DMS153 treated with DMSO at 0.1 percent for 48 hours (cell line): ENCODE measurements around the gene DST.

Experiments used
- DNase-seq: peaks from one replicate; lab custom pipeline; 2025; ENCODE audit not compliant: unreplicated experiment; lab: John Stamatoyannopoulos, UW

The DST gene

DNA sequence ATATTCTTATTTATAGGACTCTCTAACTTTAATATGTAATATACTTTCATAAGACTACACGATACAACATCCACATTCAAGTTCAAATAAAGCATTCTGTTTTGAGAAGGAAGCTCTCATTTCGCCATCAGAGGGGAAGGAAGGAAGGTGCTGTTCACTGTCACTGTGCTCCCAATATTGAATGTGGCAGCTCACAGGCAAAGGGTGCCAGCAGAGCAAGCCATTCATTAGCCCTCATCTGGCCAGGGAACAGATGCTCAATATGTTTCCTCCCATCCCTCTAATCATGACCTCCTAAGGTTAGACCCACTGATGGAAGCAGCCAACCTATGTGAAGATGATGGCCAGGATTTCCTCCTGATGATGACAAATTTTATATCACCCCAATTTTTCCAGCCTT is 154.4 kb downstream of the DST start:
- no peak for DNase-seq

GRCh38 chr6:56486681-56487080 is 156.0 kb downstream of the DST start:
- no peak for DNase-seq

GRCh38 chr6:56484669-56485068 is 158.0 kb downstream of the DST start:
- DNase-seq: no peak

DNA sequence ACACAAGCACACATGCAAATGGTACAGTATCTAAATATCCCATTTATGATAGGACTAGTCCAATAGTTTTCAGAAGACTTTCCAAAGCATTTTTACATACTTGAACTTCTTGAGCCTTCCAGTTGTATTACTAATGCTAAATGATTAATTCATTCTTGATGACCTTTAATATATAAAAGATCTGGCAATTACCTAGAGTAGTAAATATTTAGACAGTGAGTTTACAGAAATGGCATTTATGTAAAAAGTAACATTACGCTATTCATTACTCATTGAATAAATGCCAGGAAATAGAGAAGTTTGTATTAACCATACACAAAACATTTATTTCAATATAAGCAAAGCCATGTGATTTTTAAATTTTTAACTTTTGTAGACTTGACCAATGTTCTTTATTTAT is 158.8 kb downstream of the DST start:
- DNase-seq: no peak

DNA sequence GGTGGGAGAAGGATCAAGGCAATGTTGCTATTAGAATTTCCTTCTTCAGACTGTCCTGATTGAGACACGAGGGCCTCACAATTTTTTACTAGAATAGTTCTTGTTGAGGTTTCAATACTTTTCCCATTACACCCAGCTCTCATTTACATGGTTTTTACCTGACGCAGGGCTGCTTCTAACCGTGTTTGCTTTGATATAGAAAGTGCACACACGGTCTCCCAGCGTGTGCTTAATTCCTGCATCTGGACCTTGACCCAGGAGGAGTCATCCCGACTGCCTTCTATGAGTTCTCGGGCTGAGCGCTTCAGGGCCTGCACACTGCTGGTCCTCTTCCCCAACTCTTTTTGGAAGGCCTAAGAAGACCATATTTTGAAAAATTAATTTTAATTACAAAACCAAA is 160.2 kb downstream of the DST start:
- no peak for DNase-seq

DNA sequence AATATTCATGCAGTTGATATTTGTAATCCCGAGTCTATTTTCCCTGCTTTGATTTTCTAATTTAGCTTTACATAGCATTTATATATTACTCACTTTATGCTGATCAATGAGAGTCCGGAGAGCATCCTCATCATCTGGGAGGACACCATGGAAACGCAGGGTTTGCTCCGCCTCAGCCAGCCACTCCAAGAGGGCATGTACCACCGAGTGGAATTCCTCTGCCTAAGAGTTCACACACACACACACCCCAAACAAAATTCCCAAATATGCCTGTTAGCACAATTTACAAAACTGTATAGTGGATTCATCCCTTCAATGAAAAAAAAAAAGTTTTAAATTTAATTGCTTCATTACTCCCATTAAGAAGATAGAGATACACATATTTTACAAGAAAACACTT is 160.7 kb downstream of the DST start:
- DNase-seq: no peak

DNA sequence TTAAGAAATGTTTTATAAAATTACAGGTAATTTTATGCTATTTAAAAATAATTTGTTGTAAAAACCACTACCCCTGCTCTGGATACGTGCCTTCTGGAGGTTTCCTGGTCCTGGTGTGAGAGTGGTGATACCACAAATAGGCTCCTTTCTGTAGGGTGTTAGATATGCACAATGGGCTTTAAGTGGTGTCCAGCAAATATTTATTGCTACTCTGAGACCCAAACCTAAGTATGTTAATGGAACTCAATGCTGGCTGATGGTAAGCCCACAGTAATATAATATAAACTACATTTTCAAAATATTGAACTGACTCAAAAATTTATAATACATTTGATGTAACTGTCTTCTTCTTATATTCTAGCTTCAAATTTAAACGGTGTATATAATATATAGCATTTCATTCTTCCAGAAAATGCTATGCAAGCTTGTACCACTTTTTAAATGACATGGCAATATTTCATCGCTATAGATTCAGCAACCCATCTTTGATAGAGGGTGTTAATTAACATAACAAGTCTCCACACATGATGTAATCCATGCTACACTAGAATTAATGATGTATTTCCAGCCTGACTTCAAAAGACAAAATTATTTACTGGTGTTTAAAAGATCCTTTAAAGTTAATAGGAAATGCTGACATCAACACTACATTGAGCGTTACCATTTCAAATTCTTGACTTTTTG is 161.9 kb downstream of the DST start:
- DNase-seq: no peak

DNA sequence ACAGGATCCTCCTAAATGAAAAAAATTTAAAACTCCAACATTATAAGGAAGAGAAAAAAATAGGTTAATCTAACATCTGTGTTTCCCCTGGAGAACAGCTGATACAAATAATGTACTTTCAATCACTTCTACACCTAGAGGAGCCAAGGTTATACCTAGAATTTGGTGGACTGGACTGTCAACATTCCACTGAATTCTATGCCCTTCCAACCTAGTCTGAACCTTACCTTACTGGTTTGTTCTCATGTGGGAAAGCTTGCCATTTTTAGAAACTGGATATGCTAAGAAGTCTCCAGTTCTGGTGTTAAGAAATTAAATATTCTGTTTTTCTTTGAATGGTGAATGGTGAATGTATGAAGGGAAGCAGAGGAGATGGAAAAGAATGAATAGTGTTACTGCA is 162.4 kb downstream of the DST start:
- DNase-seq: no peak

GRCh38 chr6:56479381-56479780 is 163.3 kb downstream of the DST start:
- DNase-seq: no peak

GRCh38 chr6:56478202-56478601 is 164.5 kb downstream of the DST start:
- no peak for DNase-seq

GRCh38 chr6:56477241-56477640 is 165.4 kb downstream of the DST start:
- DNase-seq: no peak

DNA sequence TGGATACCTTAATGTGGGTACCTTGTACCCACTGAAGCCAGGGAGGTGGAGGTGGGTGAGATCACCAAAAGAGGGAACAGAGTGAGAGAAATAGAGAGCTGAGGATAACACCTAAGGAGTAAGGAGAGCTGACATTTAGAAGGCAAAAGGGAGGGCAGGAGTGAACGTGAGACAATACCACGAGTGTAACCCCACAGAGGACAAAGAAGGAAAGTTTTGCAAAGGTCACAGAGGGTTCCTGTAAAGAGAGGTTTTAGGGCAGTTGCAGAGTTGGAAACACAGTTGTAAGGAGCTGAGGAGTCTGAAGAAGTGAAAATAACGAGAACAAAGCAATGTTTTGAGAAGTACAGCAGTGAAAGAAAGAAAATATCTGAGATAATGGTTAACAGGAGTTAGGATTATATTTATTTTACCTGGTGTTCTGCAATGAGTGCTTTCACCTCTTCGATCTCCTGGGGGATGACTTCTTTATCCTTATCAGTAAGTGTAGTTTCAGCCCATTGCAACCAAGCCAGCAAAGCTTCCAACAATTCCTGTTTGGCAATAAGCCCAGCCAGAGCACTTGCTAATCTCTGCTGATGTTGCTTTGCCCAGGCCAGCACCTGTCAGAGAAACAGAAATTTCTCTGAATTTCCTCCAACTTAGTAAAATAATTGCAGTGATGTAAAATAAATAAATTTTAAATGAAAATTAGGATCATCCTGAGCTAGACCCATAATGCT is 166.8 kb downstream of the DST start:
- DNase-seq: no peak

GRCh38 chr6:56474532-56474931 is 168.2 kb downstream of the DST start:
- no peak for DNase-seq

GRCh38 chr6:56463443-56463842 is 179.2 kb downstream of the DST start:
- no peak for DNase-seq

DNA sequence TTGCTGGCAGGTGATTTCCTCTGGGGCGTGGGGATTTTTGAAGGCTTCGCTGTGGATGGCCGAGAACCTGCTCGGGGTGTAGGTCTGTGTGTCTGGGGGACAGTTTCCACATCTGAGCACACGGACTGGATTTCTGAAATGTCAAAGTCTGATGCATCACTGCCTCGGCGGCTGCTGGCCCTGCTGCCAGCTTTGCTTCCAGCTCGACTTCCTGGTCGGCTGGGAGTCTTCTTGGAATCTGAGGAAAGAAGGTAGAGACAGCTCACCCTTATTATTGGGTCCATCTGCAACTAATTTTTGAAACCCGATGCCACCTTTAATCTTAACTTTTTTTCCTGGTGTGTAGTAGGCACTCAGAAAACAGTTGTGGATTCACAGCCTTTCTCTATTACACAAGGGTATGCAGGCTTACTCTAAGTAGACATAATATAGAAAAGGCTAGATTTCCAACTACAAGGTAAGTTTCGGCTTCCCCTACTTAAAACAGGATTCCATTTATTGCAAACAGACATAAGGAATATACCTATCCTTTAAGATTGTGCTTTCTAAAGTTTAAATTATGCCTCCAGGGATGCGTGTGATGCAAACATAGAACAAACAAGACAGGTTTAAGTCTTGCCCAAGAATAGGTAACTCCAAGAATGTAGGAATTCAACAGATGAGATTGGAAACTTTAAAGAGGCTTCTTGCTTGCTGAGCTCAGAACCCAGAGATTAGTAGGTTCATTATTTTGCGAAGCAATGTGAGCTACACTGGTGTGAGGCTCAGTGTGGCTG is 183.5 kb downstream of the DST start:
- DNase-seq: no peak

- no peak for DNase-seq
Observed at GRCh38 chr6:56458324-56458884, 184.3 kb downstream of the DST start.

DNA sequence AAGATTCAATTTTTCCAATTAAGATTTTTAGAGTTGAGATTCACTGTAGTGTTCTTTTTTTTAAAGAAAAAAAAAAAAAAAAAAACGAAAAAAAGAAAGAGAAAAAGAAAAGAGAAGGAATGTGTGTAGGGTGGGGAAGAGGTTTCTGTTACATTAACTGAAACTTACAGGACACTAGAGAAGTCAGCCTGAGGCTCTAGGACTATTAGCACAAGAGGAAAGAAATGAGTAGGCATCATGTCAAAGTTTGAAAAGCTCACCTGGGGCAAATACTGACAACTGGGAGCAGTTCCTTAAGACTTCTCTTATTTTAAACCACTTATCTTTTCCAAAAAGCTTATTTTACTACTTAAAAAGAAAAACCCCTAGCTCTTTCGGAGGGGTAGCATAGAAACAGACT is 185.9 kb downstream of the DST start:
- DNase-seq: no peak

DNA sequence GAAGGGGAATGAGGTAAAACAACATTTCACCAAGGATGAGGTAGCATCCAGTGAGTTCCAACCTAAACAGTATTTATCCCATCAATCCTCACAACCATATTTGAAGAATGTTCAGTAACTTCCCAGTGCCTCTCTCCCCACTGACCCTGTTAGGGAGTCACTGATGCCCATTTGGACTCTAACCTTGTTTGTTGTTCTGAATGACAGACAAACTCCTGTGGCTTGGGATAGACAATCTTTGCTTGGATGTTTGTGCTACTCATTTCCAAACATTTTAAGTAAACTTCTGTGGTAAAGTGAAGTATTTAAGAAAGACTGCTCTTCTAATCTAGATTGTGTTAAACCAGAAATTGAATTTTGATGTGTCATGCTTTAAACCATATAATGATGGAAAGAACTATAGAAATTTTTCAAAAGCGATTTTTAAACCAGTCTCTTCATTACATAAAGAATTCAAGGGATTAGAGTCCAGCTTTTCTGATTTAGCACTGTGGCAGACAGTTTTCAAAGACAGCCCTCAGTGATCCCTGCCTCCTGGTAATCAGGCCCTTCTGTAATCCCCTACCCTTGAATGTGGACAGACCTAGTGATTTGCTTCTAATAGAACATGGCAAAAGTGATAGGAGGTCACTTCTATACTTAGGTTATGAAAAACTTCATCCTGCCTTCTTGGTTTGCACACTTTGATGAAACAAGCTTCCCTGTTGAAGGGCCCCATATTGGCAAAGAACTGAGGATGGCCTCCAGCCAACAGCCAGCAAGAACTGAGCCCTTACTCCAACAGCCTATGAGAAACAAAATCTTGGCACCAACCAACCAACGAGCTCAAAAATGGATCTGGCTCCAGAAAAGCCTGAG is 191.6 kb downstream of the DST start:
- no peak for DNase-seq

DNA sequence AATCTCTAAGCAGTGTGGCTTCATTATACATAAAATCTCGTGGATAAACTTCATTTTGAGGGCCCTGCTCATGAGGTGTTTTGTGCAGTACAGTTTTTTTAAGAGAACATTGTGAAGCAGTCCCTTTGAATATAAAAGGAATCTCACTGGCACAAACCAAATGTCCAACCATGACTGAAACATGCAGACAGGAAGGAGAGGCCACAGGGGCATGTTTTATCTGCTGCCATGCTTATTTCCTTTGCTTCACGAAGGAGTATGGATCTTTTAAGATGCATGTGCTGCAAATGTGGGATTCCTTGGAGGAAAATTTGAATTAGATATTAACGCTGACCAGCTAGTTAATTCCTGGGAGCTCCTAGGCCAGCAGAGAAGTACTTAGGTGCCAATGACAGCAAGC is 192.3 kb downstream of the DST start:
- no peak for DNase-seq

GRCh38 chr6:56448046-56448445 is 194.6 kb downstream of the DST start:
- DNase-seq: no peak

DNA sequence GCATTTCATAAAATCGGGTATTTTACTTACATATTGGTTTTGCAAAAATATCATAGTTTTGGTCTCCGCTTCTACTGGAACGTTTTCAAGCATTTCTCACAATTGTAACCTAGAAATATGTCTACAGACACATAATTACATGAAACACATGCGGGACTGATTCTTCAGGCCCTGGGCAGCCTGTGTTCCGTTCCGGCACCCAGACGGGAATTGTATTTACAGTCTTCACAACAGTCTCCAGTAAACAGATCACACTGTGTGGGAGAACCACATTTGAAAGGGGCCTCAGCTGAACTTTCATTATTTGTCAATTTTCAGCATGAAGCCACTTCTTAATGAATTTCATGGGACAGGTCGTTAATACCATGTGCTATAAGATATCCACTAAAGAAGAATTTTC is 196.9 kb downstream of the DST start:
- no peak for DNase-seq
